BJ (cell line): ENCODE measurements around the gene RPUSD1. TPM values are rescaled to one million over a fixed set of nuclear protein-coding genes. Genes with fewer than 3 reads are reported as not detected.

ENCODE experiments used
- CTCF ChIA-PET: fragments of 350-600 bp; formaldehyde crosslinking; extraction: SDS; loops from one replicate; lab custom pipeline; 2021; ENCODE audit warnings: antibody characterized with exemption, inconsistent platforms; lab: Yijun Ruan, JAX
- POLR2A ChIA-PET: fragments of 300-600 bp; sonication (Branson Sonifier 250); formaldehyde crosslinking; extraction: SDS; loops from one replicate; lab custom pipeline; 2021; ENCODE audit warnings: antibody characterized with exemption; lab: Charles Lee
- DNase-seq: peaks from one replicate; pipeline ENCODE4 v3.0.0-alpha.2; 2011; ENCODE audit warnings: low read depth
- H3K27me3 ChIP-seq: 2 replicates; pipeline ENCODE4 v1.6.0; 2011; ENCODE audit warnings: low read length; ENCODE audit not compliant: control insufficient read depth, insufficient read depth
- H3K36me3 ChIP-seq: 2 replicates; pipeline ENCODE4 v1.5.1; 2011; ENCODE audit warnings: low read length; ENCODE audit not compliant: control insufficient read depth, insufficient read depth
- H3K4me3 ChIP-seq: 2 replicates; pipeline ENCODE4 v1.5.1; 2011; ENCODE audit warnings: low read depth, mild to moderate bottlenecking, control low read depth, low read length
- CTCF ChIP-seq: IDR thresholded peaks from 2 replicates; pipeline ENCODE4 v1.5.1; 2011; ENCODE audit warnings: low read depth, mild to moderate bottlenecking, control low read depth, inconsistent platforms, low read length, moderate library complexity; ENCODE audit not compliant: insufficient read depth
- polyA plus RNA-seq: library from polyadenylated mRNA; depleted of rRNA; stranded (reverse); fragments of >200 nt; gene quantifications from 2 replicates; pipeline ENCODE4 v1.2.3, GENCODE V29; 2011

RPUSD1 gene
- polyA plus RNA-seq, 1 experiment: 24.7 TPM

GRCh38 chr16:805474-805873 is 17.3 kb upstream of the RPUSD1 start:
- TF ChIP-seq CTCF: no peak

GRCh38 chr16:804193-805048 is 16.2 kb upstream of the RPUSD1 start:
- H3K36me3 ChIP-seq: no peaks in the 10 kb centered on the region
- no peak for TF ChIP-seq CTCF
- CTCF ChIA-PET: interaction anchor here (0.6 to 0.9 kb wide), 3 partner anchors 68 to 253 kb away, joined by 3 to 5 read pairs (median 3); no protein-coding TSS in a partner anchor
- no peak for DNase-seq
- POLR2A ChIA-PET: no interaction called here
- H3K4me3 ChIP-seq: no peak overlapping the region
- peaks cover 17% of the 10 kb centered on the region for H3K27me3 ChIP-seq

More at GRCh38 chr16:805474-805873, 17.3 kb upstream of the RPUSD1 start:
- no peaks in the 10 kb centered on the region for H3K36me3 ChIP-seq
- peaks cover 11% of the 10 kb centered on the region for H3K27me3 ChIP-seq
- ChIA-PET CTCF (interaction anchor here (0.6 to 1.4 kb wide), 2 partner anchors 107 to 251 kb away, joined by 3 to 5 read pairs; no protein-coding TSS in a partner anchor), POLR2A (no interaction called here)
- H3K4me3 ChIP-seq: no peak overlapping the region
- no peak for DNase-seq

GRCh38 chr16:803754-804080 is 15.5 kb upstream of the RPUSD1 start:
- H3K27me3 ChIP-seq: peaks cover 17% of the 10 kb centered on the region
- H3K36me3 ChIP-seq: no peaks in the 10 kb centered on the region
- TF ChIP-seq CTCF: no peak
- POLR2A ChIA-PET: no interaction called here
- no peak for DNase-seq
- CTCF ChIA-PET: interaction anchor here (0.6 to 1.1 kb wide), 3 partner anchors 19 to 254 kb away, joined by 3 to 4 read pairs (median 3); no protein-coding TSS in a partner anchor
- H3K4me3 ChIP-seq: no peak overlapping the region

GRCh38 chr16:802914-803753 is 15.0 kb upstream of the RPUSD1 start:
- TF ChIP-seq CTCF: no peak
- no peak for DNase-seq
- peaks cover 17% of the 10 kb centered on the region for H3K27me3 ChIP-seq
- H3K4me3 ChIP-seq: no peak overlapping the region
- CTCF ChIA-PET: interaction anchor here (0.6 to 1.1 kb wide), 3 partner anchors 18 to 254 kb away, joined by 3 to 4 read pairs (median 3); no protein-coding TSS in a partner anchor
- no peaks in the 10 kb centered on the region for H3K36me3 ChIP-seq
- POLR2A ChIA-PET: no interaction called here

GRCh38 chr16:802461-802860 is 14.3 kb upstream of the RPUSD1 start:
- POLR2A ChIA-PET: no interaction called here
- Histone ChIP-seq H3K4me3 (no peak overlapping the region), H3K27me3 (peaks cover 17% of the 10 kb centered on the region), H3K36me3 (no peaks in the 10 kb centered on the region)
- CTCF ChIA-PET: no interaction called here
- no peak for TF ChIP-seq CTCF
- DNase-seq: no peak
